Osteoblast (primary cell): Measurements from ENCODE around the gene MCC. TPM values are rescaled to one million over a fixed set of nuclear protein-coding genes. Genes with fewer than 3 reads are reported as not detected.

Source experiments
- DNase-seq: peaks from one replicate; pipeline ENCODE4 v3.0.0; 2011; ENCODE audit warnings: low spot score, mixed read lengths; ENCODE audit not compliant: insufficient read length; ENCODE audit errors: missing footprints
- H2AFZ ChIP-seq: 2 replicates; pipeline ENCODE4 v1.6.0; 2011; ENCODE audit warnings: mild to moderate bottlenecking, low read length
- H3K27ac ChIP-seq: 2 replicates; pipeline ENCODE4 v1.5.1; 2011; ENCODE audit warnings: mild to moderate bottlenecking, low read depth, low read length, moderate library complexity
- H3K27me3 ChIP-seq: 2 replicates; pipeline ENCODE4 v1.6.0; 2012; ENCODE audit warnings: mild to moderate bottlenecking, control low read depth, inconsistent platforms, low read length, moderate library complexity; ENCODE audit not compliant: insufficient read depth
- H3K36me3 ChIP-seq: 2 replicates; pipeline ENCODE4 v1.5.1; 2011; ENCODE audit warnings: mild to moderate bottlenecking, low read length, control low read depth, moderate library complexity; ENCODE audit not compliant: insufficient read depth
- H3K4me1 ChIP-seq: 2 replicates; pipeline ENCODE4 v1.5.1; 2011; ENCODE audit warnings: mild to moderate bottlenecking, low read length, control low read depth, moderate library complexity; ENCODE audit not compliant: insufficient read depth
- H3K4me2 ChIP-seq: 2 replicates; pipeline ENCODE4 v1.6.0; 2011; ENCODE audit warnings: mild to moderate bottlenecking, low read length; ENCODE audit not compliant: insufficient read depth
- H3K4me3 ChIP-seq: fragments of 200-600 bp; sonication (generic); 3 replicates; pipeline ENCODE4 v1.5.1; 2012; ENCODE audit warnings: mild to moderate bottlenecking, low read length, inconsistent platforms; ENCODE audit not compliant: insufficient read depth
- H3K79me2 ChIP-seq: 2 replicates; pipeline ENCODE4 v1.6.0; 2012; ENCODE audit warnings: mild to moderate bottlenecking, low read length, control low read depth, inconsistent platforms; ENCODE audit not compliant: insufficient read depth
- H3K9me3 ChIP-seq: 2 replicates; pipeline ENCODE4 v1.5.1; 2011; ENCODE audit warnings: low read depth, low read length, control low read depth
- H4K20me1 ChIP-seq: 2 replicates; pipeline ENCODE4 v1.6.0; 2012; ENCODE audit warnings: mild to moderate bottlenecking, low read length, control low read depth; ENCODE audit not compliant: insufficient read depth
- CTCF ChIP-seq: IDR thresholded peaks from 2 replicates; pipeline ENCODE4 v1.5.1; 2011; ENCODE audit warnings: mild to moderate bottlenecking, low read depth, low read length, moderate library complexity; ENCODE audit errors: extremely low read depth
- total RNA-seq: library from RNA; depleted of rRNA; stranded (reverse); fragments of >200 nt; gene quantifications from 2 replicates; pipeline ENCODE4 v1.2.3, GENCODE V29; 2012

The MCC gene
- total RNA-seq, 1 donor = 45.6 TPM

GRCh38 chr5:113321276-113321675 lies 167.0 kb downstream of the MCC start:
- no peak overlapping the region for H3K4me2 ChIP-seq
- no peak overlapping the region for H2AFZ ChIP-seq
- H3K27me3 ChIP-seq = no peaks in the 10 kb centered on the region
- no peaks in the 10 kb centered on the region for H4K20me1 ChIP-seq
- H3K79me2 ChIP-seq = no peaks in the 10 kb centered on the region
- no peak for DNase-seq
- H3K9me3 ChIP-seq = no peaks in the 10 kb centered on the region
- TF ChIP-seq CTCF = no peak
- H3K27ac ChIP-seq = no peak overlapping the region
- H3K36me3 ChIP-seq = no peaks in the 10 kb centered on the region
- no peak overlapping the region for H3K4me3 ChIP-seq
- no peaks in the 10 kb centered on the region for H3K4me1 ChIP-seq

- H3K27ac ChIP-seq = no peak overlapping the region
- H3K36me3 ChIP-seq = no peaks in the 10 kb centered on the region
- H3K27me3 ChIP-seq = no peaks in the 10 kb centered on the region
- H2AFZ ChIP-seq = no peak overlapping the region
- no peaks in the 10 kb centered on the region for H3K79me2 ChIP-seq
- no peak overlapping the region for H3K4me2 ChIP-seq
- H3K4me1 ChIP-seq = no peaks in the 10 kb centered on the region
- no peak overlapping the region for H3K4me3 ChIP-seq
- no peak for DNase-seq
- no peaks in the 10 kb centered on the region for H3K9me3 ChIP-seq
- TF ChIP-seq CTCF = no peak
- no peaks in the 10 kb centered on the region for H4K20me1 ChIP-seq
Measured at GRCh38 chr5:113320273-113320780, 167.9 kb downstream of the MCC start.

GRCh38 chr5:113319256-113320053 lies 168.8 kb downstream of the MCC start:
- no peak overlapping the region for H3K27ac ChIP-seq
- no peak overlapping the region for H2AFZ ChIP-seq
- no peak for TF ChIP-seq CTCF
- no peaks in the 10 kb centered on the region for H3K36me3 ChIP-seq
- H4K20me1 ChIP-seq = no peaks in the 10 kb centered on the region
- no peak for DNase-seq
- no peaks in the 10 kb centered on the region for H3K79me2 ChIP-seq
- H3K4me2 ChIP-seq = no peak overlapping the region
- no peaks in the 10 kb centered on the region for H3K4me1 ChIP-seq
- H3K9me3 ChIP-seq = no peaks in the 10 kb centered on the region
- no peak overlapping the region for H3K4me3 ChIP-seq
- no peaks in the 10 kb centered on the region for H3K27me3 ChIP-seq

DNA sequence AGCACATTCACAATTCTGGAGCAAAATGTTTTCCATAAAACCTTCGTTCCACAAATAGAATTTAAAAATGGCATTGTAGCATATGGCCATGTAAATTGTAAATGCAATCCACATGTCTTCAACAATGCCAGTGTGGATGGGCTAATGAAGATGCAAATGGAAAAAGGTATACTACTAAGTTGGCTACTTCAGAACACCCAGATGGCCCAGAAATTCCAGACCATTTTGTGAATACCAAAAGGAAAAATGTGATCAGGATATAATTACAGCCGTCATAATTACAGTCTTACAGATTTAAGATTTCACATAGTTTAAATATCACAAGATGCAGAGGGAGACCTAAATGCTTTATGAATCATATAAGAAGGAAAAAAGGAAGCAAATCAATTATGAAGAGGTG lies 170.6 kb downstream of the MCC start:
- no peaks in the 10 kb centered on the region for H3K9me3 ChIP-seq
- no peak for DNase-seq
- H3K4me2 ChIP-seq = no peak overlapping the region
- H3K4me1 ChIP-seq = peaks cover 3% of the 10 kb centered on the region
- H3K4me3 ChIP-seq = no peak overlapping the region
- no peak overlapping the region for H3K27ac ChIP-seq
- no peaks in the 10 kb centered on the region for H3K36me3 ChIP-seq
- H3K27me3 ChIP-seq = no peaks in the 10 kb centered on the region
- no peak overlapping the region for H2AFZ ChIP-seq
- no peak for TF ChIP-seq CTCF
- no peaks in the 10 kb centered on the region for H4K20me1 ChIP-seq
- no peaks in the 10 kb centered on the region for H3K79me2 ChIP-seq
